Measurements from ENCODE around the gene NPVF.

NPVF gene

GRCh38 chr7:25228386-25228785, at the start of gene NPVF:
Gene NPVF (minus strand): TSS chr7:25228486. CDS start chr7:25228439, 47 bp downstream.
- DNase-seq = no peak

DNA sequence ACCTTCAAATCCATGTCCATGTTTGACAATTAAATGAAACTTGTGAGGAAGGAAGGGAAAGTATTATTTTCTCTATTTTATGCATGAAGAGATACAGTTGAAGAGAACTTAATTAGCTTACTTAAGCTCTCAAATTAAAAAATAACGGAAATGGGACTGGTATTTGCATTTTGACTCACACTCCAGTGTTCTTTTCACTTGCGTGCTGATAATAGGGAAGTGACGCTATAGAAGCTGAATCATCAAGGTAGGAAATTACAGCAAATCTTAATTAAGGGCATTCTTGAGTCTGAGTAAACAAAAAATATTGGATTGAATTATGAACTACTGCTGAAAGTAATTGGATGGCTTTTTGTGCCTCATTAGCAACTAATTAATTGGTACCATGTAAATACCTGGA, 44.0 kb upstream of the NPVF start:
- DNase-seq = no peak

DNA sequence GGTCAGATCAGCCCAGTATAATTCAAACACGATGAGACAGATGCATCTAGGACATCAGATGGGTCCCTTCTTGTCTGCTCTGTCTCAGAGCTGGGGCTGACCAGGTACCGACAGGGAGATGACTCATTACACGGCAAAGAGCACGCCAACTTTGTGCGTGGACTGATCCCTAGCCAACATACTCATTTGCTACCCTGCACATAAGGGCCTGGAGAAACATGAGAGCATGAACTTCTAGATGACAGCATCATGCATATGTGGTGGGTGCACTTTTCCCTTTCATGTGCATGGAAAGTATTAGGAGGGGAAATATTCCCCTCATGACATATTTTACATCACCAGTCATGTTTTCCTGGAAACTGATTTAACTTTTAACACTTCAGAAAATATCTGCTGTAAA, 35.1 kb upstream of the NPVF start:
- DNase-seq = no peak

GRCh38 chr7:25262586-25262985, 34.3 kb upstream of the NPVF start:
- no peak for DNase-seq

GRCh38 chr7:25261545-25262140, 33.4 kb upstream of the NPVF start:
- DNase-seq = no peak

DNA sequence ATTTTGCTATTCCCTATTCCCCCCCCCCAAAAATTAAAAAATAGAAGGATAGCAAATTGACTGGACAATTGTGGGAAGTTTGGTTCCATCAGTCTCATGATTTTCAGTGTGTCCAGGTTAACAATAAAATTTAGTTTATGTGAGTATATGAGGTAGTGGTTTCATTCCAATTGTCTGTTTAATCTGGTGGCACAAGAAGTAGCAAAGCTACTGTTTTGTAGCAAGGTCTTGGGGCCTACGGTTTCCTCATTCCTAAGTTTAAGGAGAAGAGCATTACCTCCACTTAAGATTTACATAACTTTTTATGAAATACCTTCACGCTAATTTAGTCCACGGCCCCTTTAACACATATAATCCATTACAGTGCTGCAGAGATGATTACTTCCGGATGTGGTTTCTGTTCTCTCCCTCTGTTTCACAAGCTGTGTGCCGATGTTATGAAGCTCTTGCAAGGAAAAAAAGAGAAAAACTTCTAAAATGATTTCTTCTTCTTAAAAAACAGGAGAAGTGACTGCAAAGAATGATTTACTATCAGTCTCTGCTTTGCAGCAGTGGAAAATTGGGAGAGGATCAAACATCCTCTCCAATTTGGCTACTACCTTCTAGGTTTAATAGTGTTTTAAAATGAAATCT, 32.7 kb upstream of the NPVF start:
- peak in 1 of 2 donors; percentile 42 for DNase-seq

- DNase-seq = peak; percentile 66 to 76
Measured at GRCh38 chr7:25259487-25260243, 31.4 kb upstream of the NPVF start.

DNA sequence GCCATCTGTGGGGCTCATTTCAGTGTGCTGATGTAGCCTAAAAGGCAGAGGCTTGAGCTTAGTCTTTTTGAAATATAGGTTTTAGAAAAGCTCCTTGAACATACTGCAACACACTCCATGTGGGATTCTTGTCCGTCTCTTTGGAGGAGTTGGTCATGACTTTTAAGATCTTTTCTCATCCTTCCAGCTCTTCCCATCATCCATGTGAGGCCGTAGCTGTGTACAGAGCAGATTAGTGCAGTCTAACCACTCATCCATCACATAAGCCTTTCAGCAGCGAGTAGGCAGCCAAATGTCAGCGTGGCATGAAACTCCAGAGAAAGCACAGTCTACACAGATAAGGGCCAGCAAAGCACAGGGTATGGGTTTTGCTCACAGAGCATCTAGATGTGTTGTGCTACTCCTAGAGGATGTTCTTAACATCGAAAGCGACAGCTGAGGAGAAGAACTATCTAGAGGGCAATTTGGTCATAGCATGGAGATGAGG, 28.1 kb upstream of the NPVF start:
- DNase-seq = no peak

- DNase-seq = no peak
Measured at GRCh38 chr7:25255611-25256332, 27.5 kb upstream of the NPVF start.

- no peak for DNase-seq
Measured at GRCh38 chr7:25254604-25255003, 26.3 kb upstream of the NPVF start.

GRCh38 chr7:25253714-25254113, 25.4 kb upstream of the NPVF start:
- no peak for DNase-seq

DNA sequence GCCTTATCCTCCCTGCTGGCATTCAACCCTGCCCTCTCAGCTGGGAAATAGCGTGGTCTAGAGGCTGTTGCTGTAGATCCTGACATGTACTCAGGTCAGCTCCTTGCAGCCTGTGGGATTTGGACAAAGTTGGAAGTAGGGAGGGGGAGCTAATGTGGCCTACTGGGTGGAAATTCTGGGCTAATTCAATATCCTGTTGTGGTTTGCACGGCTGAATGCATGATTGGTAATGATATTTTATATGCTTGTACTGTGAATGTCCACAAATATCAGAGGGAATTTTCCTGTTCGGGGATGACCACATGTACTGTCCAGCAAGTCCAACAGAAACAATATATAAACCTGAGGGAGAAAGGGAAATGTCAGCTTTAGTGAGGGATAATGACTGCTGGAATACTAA, 22.1 kb upstream of the NPVF start:
- DNase-seq = no peak

DNA sequence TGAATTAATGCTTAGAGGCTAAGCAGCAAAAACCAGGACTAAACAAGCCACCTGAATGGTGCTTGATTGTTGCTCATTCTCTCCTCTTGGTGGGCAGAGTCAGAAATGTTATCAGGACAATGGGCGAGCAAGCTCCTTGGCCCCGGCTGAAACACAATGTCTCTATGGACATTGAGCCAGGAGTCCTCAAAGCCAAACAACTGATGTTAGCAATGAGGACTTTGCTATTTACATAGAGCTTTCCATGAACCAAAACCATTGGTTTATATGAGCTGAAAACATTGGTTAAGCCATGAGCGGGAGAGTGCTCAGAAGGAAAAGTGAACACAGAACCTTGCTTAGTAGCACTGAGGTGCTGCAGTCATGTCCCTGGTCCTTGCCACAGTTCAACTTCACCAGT, 21.5 kb upstream of the NPVF start:
- DNase-seq = no peak

GRCh38 chr7:25246306-25246705, 18.0 kb upstream of the NPVF start:
- no peak for DNase-seq

DNA sequence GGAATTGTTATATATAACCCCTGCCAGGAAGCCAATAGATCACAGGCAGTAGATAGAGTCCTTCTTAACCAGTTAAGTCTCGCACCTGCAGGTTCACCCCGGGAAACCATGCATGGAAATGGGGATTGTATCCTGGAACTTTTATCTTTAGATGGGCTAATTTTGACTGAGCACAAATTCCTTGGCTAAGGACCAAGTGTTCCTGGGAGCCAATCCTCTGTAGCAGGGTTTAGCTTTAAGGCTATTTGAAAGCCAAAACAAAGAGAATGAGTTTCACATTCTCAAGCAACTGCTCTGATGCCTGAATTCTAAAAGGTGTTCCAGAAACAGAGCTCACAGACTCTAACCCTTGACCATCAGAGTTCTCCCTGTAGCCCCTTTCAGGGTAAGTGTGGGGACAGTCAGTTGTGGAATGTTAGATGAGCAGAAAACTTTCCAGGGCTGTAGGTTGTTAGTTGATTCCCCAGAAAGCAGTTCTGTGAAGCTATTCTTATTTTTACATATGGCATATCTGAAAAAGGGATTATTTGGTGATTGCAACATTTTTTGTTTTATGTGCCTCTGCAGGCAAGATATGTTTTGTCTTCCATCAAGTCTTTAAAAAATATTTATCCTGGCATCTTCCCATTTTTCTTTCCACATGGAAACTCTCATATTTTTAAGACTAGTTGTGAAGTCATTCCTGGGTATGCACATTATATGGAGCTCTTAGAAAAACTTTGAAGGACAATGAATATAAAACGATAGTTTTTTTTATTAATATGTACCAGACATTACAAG, 16.2 kb upstream of the NPVF start:
- no peak for DNase-seq

GRCh38 chr7:25242678-25243077, 14.4 kb upstream of the NPVF start:
- no peak for DNase-seq

- no peak for DNase-seq
Measured at GRCh38 chr7:25240896-25241295, 12.6 kb upstream of the NPVF start.

- no peak for DNase-seq
Measured at GRCh38 chr7:25240340-25240739, 12.1 kb upstream of the NPVF start.

GRCh38 chr7:25239888-25240287, 11.6 kb upstream of the NPVF start:
- no peak for DNase-seq

DNA sequence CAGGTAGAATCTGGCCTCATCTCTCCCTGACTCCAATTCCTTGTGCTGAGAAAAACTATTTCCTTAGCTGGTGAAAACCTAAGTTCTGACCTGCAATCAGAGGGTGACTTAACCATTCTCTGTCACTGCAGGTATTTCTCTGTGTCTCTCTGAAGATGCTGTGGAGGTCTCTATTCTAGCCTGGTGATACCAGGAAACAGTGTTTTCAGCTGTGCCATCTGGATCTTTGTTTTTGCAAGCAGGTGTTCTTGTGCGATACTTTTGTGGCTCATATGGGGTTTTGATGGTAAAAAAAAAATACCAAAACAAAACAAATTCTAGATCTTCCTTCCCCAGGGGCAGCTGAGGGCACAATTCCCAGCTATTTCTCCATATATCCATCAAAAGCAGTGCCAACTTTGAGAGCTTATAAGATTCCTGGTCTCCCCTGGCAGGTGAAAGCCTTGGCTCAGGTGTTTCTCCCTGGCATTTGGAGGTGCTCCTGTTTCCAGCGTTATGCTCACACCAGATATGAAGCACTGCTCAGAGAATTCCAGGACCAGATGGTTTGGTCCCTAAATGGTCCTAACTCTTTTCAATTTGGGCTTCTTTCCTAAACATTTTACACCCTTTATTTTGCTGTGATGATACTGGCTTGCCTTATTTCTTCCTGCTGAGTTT, 9.9 kb upstream of the NPVF start:
- no peak for DNase-seq

GRCh38 chr7:25235471-25235870, 7.2 kb upstream of the NPVF start:
- no peak for DNase-seq

DNA sequence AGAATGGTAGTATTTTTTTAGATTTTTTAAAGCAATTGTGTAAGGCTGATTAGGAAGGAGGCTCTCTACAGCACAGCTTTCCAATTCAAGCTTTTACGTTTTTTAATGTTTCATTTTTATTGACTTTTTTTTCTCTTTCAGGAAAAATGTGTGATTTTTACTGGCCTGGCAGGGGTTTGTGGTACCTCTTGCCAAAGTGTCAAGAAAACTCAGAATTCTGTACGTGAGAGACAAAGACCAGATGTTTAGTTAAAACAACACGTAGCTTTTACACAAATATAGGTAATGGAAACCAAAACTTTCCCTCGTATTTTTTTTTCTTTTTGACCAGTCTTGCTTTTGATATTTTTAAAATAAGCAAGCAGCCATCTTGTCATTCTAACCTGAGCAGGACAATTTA, 6.0 kb upstream of the NPVF start:
- DNase-seq = no peak
